DOHH2 (cell line): ENCODE results near the gene PGR.

Source experiments
- H3F3A ChIP-seq: fragments of 200-600 bp; sonication (generic), shearing (Covaris generic); 2 replicates; pipeline ENCODE4 v1.6.0; 2016; ENCODE audit warnings: antibody characterized with exemption, mild to moderate bottlenecking; ENCODE audit not compliant: control insufficient read depth, insufficient read depth
- H3K27ac ChIP-seq: fragments of 200-600 bp; sonication (generic); 2 replicates; pipeline ENCODE4 v1.5.1; 2014; ENCODE audit warnings: low read depth, mild to moderate bottlenecking, low read length, moderate library complexity
- H3K27me3 ChIP-seq: fragments of 200-600 bp; sonication (generic); 2 replicates; pipeline ENCODE4 v1.6.1; 2014; ENCODE audit warnings: mild to moderate bottlenecking, low read length, mixed read lengths; ENCODE audit not compliant: control insufficient read depth
- H3K36me3 ChIP-seq: fragments of 200-600 bp; sonication (generic); 2 replicates; pipeline ENCODE4 v1.6.1; 2014; ENCODE audit warnings: mild to moderate bottlenecking, low read length, moderate library complexity, mixed read lengths; ENCODE audit not compliant: control insufficient read depth
- H3K4me1 ChIP-seq: fragments of 200-600 bp; sonication (generic); 2 replicates; pipeline ENCODE4 v1.6.1; 2014; ENCODE audit warnings: mild to moderate bottlenecking, low read length, mixed read lengths; ENCODE audit not compliant: control insufficient read depth
- H3K4me2 ChIP-seq: fragments of 200-600 bp; sonication (generic); 2 replicates; pipeline ENCODE4 v1.6.0; 2014; ENCODE audit warnings: mild to moderate bottlenecking, low read length, moderate library complexity
- H3K4me3 ChIP-seq: fragments of 200-600 bp; sonication (generic); 2 replicates; pipeline ENCODE4 v1.5.1; 2014; ENCODE audit warnings: mild to moderate bottlenecking, low read length, mixed read lengths
- H3K79me2 ChIP-seq: fragments of 200-600 bp; sonication (generic); 2 replicates; pipeline ENCODE4 v1.6.1; 2014; ENCODE audit warnings: mild to moderate bottlenecking, low read length, mixed read lengths; ENCODE audit not compliant: control insufficient read depth
- H3K9me2 ChIP-seq: fragments of 200-600 bp; sonication (generic); replicated peaks from 2 replicates; pipeline ENCODE4 v1.6.1; 2014; ENCODE audit warnings: mild to moderate bottlenecking, low read length, mixed read lengths; ENCODE audit not compliant: control insufficient read depth
- H3K9me3 ChIP-seq: fragments of 200-600 bp; sonication (generic); 2 replicates; pipeline ENCODE4 v1.6.1; 2014; ENCODE audit warnings: antibody characterized with exemption, low read length, mixed read lengths; ENCODE audit not compliant: control insufficient read depth, insufficient read depth
- H4K20me1 ChIP-seq: fragments of 200-600 bp; sonication (generic); 2 replicates; pipeline ENCODE4 v1.6.0; 2014; ENCODE audit warnings: low read depth, mild to moderate bottlenecking, antibody characterized with exemption, low read length, moderate library complexity; ENCODE audit not compliant: control insufficient read depth, insufficient read depth
- CTCF ChIP-seq: fragments of 200-600 bp; sonication (generic); IDR thresholded peaks from one replicate; pipeline ENCODE4 v1.5.1; 2014; ENCODE audit warnings: antibody characterized with exemption, mild to moderate bottlenecking, low read depth, low read length; ENCODE audit not compliant: poor library complexity, severe bottlenecking
- EZH2phosphoT487 ChIP-seq: fragments of 200-600 bp; sonication (generic); IDR thresholded peaks from 2 replicates; pipeline ENCODE4 v1.6.1; 2017; ENCODE audit warnings: borderline replicate concordance, mild to moderate bottlenecking, antibody characterized with exemption, low read length, moderate library complexity, mixed read lengths

The PGR gene

GRCh38 chr11:101127197-101127698 is 2.4 kb downstream of the PGR start:
- Histone ChIP-seq H3K4me2 (no peak overlapping the region), H3K4me3 (no peak overlapping the region), H3K27ac (no peak overlapping the region)

GRCh38 chr11:101126551-101127196 is 2.9 kb downstream of the PGR start:
- H3K9me3 ChIP-seq = no peaks in the 10 kb centered on the region; the same call in 1 of the 2 replicates
- no peaks in the 10 kb centered on the region for H3K79me2 ChIP-seq
- H3K9me2 ChIP-seq = no peaks in the 10 kb centered on the region
- H4K20me1 ChIP-seq = no peaks in the 10 kb centered on the region
- no peak for TF ChIP-seq EZH2phosphoT487
- TF ChIP-seq CTCF = no peak
- no peak overlapping the region for H3K4me3 ChIP-seq
- H3K4me2 ChIP-seq = no peak overlapping the region
- H3K36me3 ChIP-seq = no peaks in the 10 kb centered on the region
- H3K4me1 ChIP-seq = no peaks in the 10 kb centered on the region
- H3K27me3 ChIP-seq = no peaks in the 10 kb centered on the region
- no peak overlapping the region for H3K27ac ChIP-seq
- no peaks in the 10 kb centered on the region for H3F3A ChIP-seq

More at GRCh38 chr11:101127197-101127698, 2.4 kb downstream of the PGR start:
- Histone ChIP-seq H4K20me1 (no peaks in the 10 kb centered on the region), H3K27me3 (no peaks in the 10 kb centered on the region), H3K4me1 (no peaks in the 10 kb centered on the region), H3K79me2 (no peaks in the 10 kb centered on the region), H3K9me3 (no peaks in the 10 kb centered on the region; the same call in 1 of the 2 replicates), H3K9me2 (no peaks in the 10 kb centered on the region), H3F3A (no peaks in the 10 kb centered on the region), H3K36me3 (no peaks in the 10 kb centered on the region)
- TF ChIP-seq CTCF (no peak), EZH2phosphoT487 (no peak)

- Histone ChIP-seq H3F3A (no peaks in the 10 kb centered on the region), H3K79me2 (no peaks in the 10 kb centered on the region), H4K20me1 (no peaks in the 10 kb centered on the region), H3K27ac (no peak overlapping the region), H3K4me2 (no peak overlapping the region), H3K4me3 (no peak overlapping the region), H3K27me3 (no peaks in the 10 kb centered on the region), H3K4me1 (no peaks in the 10 kb centered on the region), H3K9me3 (no peaks in the 10 kb centered on the region), H3K36me3 (no peaks in the 10 kb centered on the region), H3K9me2 (no peaks in the 10 kb centered on the region)
- TF ChIP-seq CTCF = no peak
- no peak for TF ChIP-seq EZH2phosphoT487
These were observed 13.9 kb downstream of the PGR start for GRCh38 chr11:101115671-101116160.
